Esophagus muscularis mucosa (tissue), 4 donors: ENCODE data around the gene CSPG5. TPM values are rescaled to one million over a fixed set of nuclear protein-coding genes. Genes with fewer than 3 reads are reported as not detected.

Experiments used
- DNase-seq: peaks from one replicate; pipeline ENCODE4 v3.0.0-alpha.2; 2017; ENCODE audit errors: extremely low spot score
- H3K27ac ChIP-seq, 4 donors: fragments of 200-600 bp; sonication (generic); replicated peaks in 1 of 4; 1 replicate in 3 of 4; 2 replicates in 1 of 4; pipeline ENCODE4 v1.5.1; 2016 to 2019; ENCODE audit warnings: mild to moderate bottlenecking in 1 of 4
- H3K27me3 ChIP-seq, 4 donors: fragments of 200-600 bp; sonication (generic); one replicate each; pipeline versions ENCODE4 v1.5.1 to v1.6.0; 2016 to 2019
- H3K36me3 ChIP-seq, 4 donors: fragments of 200-600 bp; sonication (generic); one replicate each; pipeline ENCODE4 v1.5.1; 2016 to 2019
- H3K4me1 ChIP-seq, 4 donors: fragments of 200-600 bp; sonication (generic); one replicate each; pipeline ENCODE4 v1.5.1; 2016 to 2019
- H3K4me3 ChIP-seq, 4 donors: fragments of 200-600 bp; sonication (generic); 1 replicate in 2 of 4; 2 replicates in 2 of 4; pipeline ENCODE4 v1.5.1; 2016 to 2019; ENCODE audit warnings: mild to moderate bottlenecking in 4 of 4, moderate library complexity in 1 of 4
- H3K9me3 ChIP-seq, 4 donors: fragments of 200-600 bp; sonication (generic); 1 replicate in 3 of 4; 2 replicates in 1 of 4; pipeline ENCODE4 v1.5.1; 2016 to 2019
- CTCF ChIP-seq, 3 experiments: fragments of 200-600 bp in 2 of 3; fragments of 450-650 bp in 1 of 3; sonication (generic) in 2 of 3; IDR thresholded peaks; one replicate each; pipeline ENCODE4 v1.5.1; 2017 to 2019; ENCODE audit warnings: antibody characterized with exemption in 3 of 3, mild to moderate bottlenecking in 2 of 3, moderate library complexity in 1 of 3
- EP300 ChIP-seq: sonication (generic); formaldehyde crosslinking; IDR thresholded peaks from one replicate; pipeline ENCODE4 v1.6.1; 2017; ENCODE audit warnings: antibody characterized with exemption
- POLR2A ChIP-seq: fragments of 450-650 bp; IDR thresholded peaks from one replicate; pipeline ENCODE4 v1.6.1; 2017; ENCODE audit warnings: antibody characterized with exemption, moderate library complexity, mild to moderate bottlenecking, low read depth
- POLR2AphosphoS5 ChIP-seq, 2 donors: sonication (generic); formaldehyde crosslinking; IDR thresholded peaks; one replicate each; pipeline ENCODE4 v1.6.1; 2017; ENCODE audit warnings: antibody characterized with exemption in 2 of 2
- WGBS: methylation state at CpG from one replicate; pipeline ENCODE4 v1.1.5; 2018; 5-methylcytosine and 5-hydroxymethylcytosine counted together
- intact Hi-C: fragments of 100-400 bp; cut with DNase I; formaldehyde crosslinking; loops from one replicate; pipeline ENCODE4 v1.15.1; 2023
- total RNA-seq, 4 donors: library from RNA; depleted of rRNA; stranded (reverse); fragments of >200 nt; gene quantifications; one replicate each; pipeline versions ENCODE4 v1.1.0 to v1.2.1, GENCODE V29; 2016

The CSPG5 gene
- total RNA-seq, 4 donors from 2014 or later: 0.66 to 1.2 (median 0.75) TPM; not detected in 1

DNA sequence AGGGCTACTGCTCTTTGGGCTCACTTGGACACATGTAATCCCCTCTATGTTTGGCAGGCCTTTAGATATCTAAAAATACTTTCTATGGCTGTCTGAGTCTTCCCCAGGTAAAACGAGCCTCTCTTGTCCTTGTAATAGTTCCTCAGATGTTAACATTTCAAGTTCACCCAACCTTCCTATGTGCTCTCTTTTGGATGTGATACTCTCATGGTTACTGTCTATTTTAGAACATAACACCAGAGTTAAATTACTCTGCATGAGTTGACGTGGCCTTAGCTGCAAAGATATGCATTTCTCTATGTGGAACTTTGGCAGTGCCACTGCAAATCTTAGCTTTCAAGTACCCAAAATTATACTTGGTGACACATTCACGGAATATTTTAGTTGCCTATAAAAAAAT lies 31.9 kb upstream of the CSPG5 start:
- DNase-seq: no peak
- intact Hi-C loops: no loop called here
- H3K27me3 ChIP-seq: no peaks in the 10 kb centered on the region
- 57% methylated on average over 3 of the region's 3 CpGs for WGBS
- H3K36me3 ChIP-seq: peaks cover 15 to 52% (median 31%) of the 10 kb centered on the region in 4 donors
- peaks cover 17 to 45% (median 39%) of the 10 kb centered on the region in 4 donors for H3K4me1 ChIP-seq
- no peak for TF ChIP-seq POLR2A
- TF ChIP-seq EP300: no peak
- TF ChIP-seq POLR2AphosphoS5 (IDR thresholded peaks at IDR 0.05): no peak
- TF ChIP-seq CTCF (IDR thresholded peaks at IDR 0.05): no peak
- no peak overlapping the region for H3K27ac ChIP-seq
- H3K4me3 ChIP-seq: no peak overlapping the region
- no peaks in the 10 kb centered on the region for H3K9me3 ChIP-seq

DNA sequence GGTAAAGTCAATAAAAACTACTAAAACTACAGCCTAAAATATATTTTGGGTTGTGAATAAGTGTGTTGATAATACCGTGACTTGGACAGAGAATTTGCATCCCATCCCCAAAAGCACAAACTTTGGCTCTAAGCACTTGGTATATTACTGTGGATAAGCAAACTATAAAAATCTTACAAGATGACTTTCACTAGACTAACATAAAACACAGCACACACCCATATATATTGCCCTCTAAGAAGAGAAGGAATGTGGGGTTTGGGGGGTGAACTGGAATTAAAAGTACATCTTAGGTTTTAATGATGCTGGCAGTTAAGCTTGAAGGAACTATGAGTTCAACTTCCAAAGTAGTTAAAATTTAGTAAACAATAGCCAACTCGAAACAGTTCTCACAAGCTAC lies 28.7 kb upstream of the CSPG5 start:
- Histone ChIP-seq H3K36me3 (peaks cover 15 to 55% (median 31%) of the 10 kb centered on the region in 4 donors), H3K9me3 (no peaks in the 10 kb centered on the region), H3K4me1 (peaks cover 10 to 31% (median 21%) of the 10 kb centered on the region in 4 donors), H3K27ac (no peak overlapping the region), H3K27me3 (no peaks in the 10 kb centered on the region), H3K4me3 (no peak overlapping the region)
- DNase-seq: no peak
- 94% methylated on average over 2 of the region's 2 CpGs for WGBS
- intact Hi-C loops: no loop called here
- no peak for TF ChIP-seq POLR2AphosphoS5 (IDR thresholded peaks at IDR 0.05)
- TF ChIP-seq EP300: no peak
- TF ChIP-seq CTCF (IDR thresholded peaks at IDR 0.05): no peak
- no peak for TF ChIP-seq POLR2A

DNA sequence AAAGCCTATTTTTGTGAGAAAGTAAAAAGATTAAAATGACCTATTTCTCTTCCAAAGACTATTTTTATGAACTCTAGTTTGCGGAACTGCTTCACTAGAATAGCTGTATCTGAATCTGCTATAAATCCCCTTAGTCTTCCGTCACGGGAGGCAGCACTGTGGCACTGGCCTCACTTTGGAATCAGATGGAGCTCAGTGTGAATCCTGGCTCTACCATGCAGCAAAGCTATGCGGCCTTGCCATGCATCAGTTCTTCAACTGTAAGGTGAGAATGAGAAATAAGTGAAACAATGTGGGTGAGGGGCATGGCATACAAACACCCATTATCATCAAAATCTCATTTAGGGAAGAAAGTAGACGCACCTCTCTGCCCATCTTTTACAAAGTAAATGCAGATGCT lies 27.5 kb upstream of the CSPG5 start:
- TF ChIP-seq CTCF (IDR thresholded peaks at IDR 0.05) (no peak), EP300 (no peak), POLR2A (no peak), POLR2AphosphoS5 (IDR thresholded peaks at IDR 0.05) (no peak)
- Histone ChIP-seq H3K36me3 (peaks cover 15 to 55% (median 31%) of the 10 kb centered on the region in 4 donors), H3K4me1 (peaks cover 0 to 21% (median 10%) of the 10 kb centered on the region in 4 donors), H3K27ac (no peak overlapping the region), H3K27me3 (no peaks in the 10 kb centered on the region), H3K4me3 (no peak overlapping the region), H3K9me3 (no peaks in the 10 kb centered on the region)
- no peak for DNase-seq
- intact Hi-C loops: no loop called here
- 91% methylated on average over 5 of the region's 5 CpGs for WGBS

DNA sequence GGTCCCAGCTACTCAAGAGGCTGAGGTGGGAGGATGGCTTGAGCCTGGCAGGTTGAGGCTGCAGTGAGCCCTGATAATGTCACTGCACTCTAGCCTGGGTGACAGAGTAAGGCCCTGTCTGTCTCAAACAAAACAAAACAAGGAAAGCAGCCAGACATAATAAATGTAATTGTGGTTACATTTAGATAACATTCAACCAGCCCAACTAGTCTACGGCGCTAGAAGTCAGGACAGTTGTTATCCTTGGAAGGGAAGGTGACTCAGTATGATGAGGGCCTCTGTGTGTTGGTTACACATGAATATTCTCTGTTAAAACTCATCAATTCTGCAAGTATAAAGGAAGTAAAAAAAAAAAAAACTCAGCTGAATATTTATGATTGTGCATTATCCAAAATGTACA lies 27.0 kb upstream of the CSPG5 start:
- H3K27me3 ChIP-seq: no peaks in the 10 kb centered on the region
- WGBS: 100% methylated on average over 2 of the region's 2 CpGs
- DNase-seq: no peak

More for the DNA sequence above, 27.0 kb upstream of the CSPG5 start:
- intact Hi-C loops: no loop called here
- no peaks in the 10 kb centered on the region for H3K9me3 ChIP-seq
- peaks cover 0 to 16% (median 7%) of the 10 kb centered on the region in 4 donors for H3K4me1 ChIP-seq
- TF ChIP-seq CTCF (IDR thresholded peaks at IDR 0.05) (no peak), POLR2A (no peak), EP300 (no peak), POLR2AphosphoS5 (IDR thresholded peaks at IDR 0.05) (no peak)
- H3K27ac ChIP-seq: no peak overlapping the region
- no peak overlapping the region for H3K4me3 ChIP-seq
- H3K36me3 ChIP-seq: peaks cover 15 to 54% (median 31%) of the 10 kb centered on the region in 4 donors
